GM12873 (cell line): ENCODE results near the gene KPNB1.

Source experiments
- CTCF ChIP-seq: IDR thresholded peaks from 2 replicates; pipeline ENCODE4 v1.5.1; 2012; ENCODE audit warnings: low read depth, mild to moderate bottlenecking, moderate library complexity, low read length, control low read depth; ENCODE audit not compliant: insufficient read depth; ENCODE audit errors: missing control alignments

KPNB1 gene

GRCh38 chr17:47717979-47718621 is 68.4 kb downstream of the KPNB1 start:
- TF ChIP-seq CTCF, result no peak

GRCh38 chr17:47718634-47719405 is 69.1 kb downstream of the KPNB1 start:
- TF ChIP-seq CTCF, result no peak

- TF ChIP-seq CTCF, result no peak
Measured at GRCh38 chr17:47719411-47720152, 69.9 kb downstream of the KPNB1 start.

GRCh38 chr17:47720196-47720595 is 70.5 kb downstream of the KPNB1 start:
- TF ChIP-seq CTCF, result no peak

- no peak for TF ChIP-seq CTCF
Measured at GRCh38 chr17:47720754-47721533, 71.2 kb downstream of the KPNB1 start.

GRCh38 chr17:47721725-47722124 is 72.0 kb downstream of the KPNB1 start:
- TF ChIP-seq CTCF, result no peak
